SK-N-MC (cell line): ENCODE results near the gene FAM234A.

ENCODE experiments used
- EZH2 ChIP-seq: fragments of 200-600 bp; sonication (generic); IDR thresholded peaks from one replicate; pipeline ENCODE4 v1.6.1; 2017; ENCODE audit warnings: antibody characterized with exemption
- FOXP2 ChIP-seq: optimal IDR thresholded peaks from 2 replicates; pipeline ENCODE3; 2011; ENCODE audit warnings: mild to moderate bottlenecking, moderate library complexity; ENCODE audit not compliant: insufficient read depth; ENCODE audit errors: extremely low read length, control extremely low read depth
- POLR2AphosphoS5 ChIP-seq: IDR thresholded peaks from 2 replicates; pipeline ENCODE4 v1.6.1; 2012; ENCODE audit warnings: mild to moderate bottlenecking, low read depth, low read length, borderline replicate concordance

- TF ChIP-seq EZH2 (no peak), POLR2AphosphoS5 (no peak), FOXP2 (no peak)
Measured at GRCh38 chr16:306911-307370, 72.3 kb downstream of the FAM234A start.
